HFFc6 (cell line): ENCODE data around the gene PTPRM. TPM values are rescaled to one million over a fixed set of nuclear protein-coding genes. Genes with fewer than 3 reads are reported as not detected.

ENCODE experiments used
- DNase-seq: peaks from one replicate; pipeline ENCODE4 v3.0.0-alpha.2; 2018
- H3K27ac Mint-ChIP-seq: 2 replicates; pipeline ENCODE4 v1.8.0; 2020; ENCODE audit warnings: mild to moderate bottlenecking, mixed read lengths
- H3K27me3 Mint-ChIP-seq: 2 replicates; pipeline ENCODE4 v1.8.0; 2021; ENCODE audit warnings: mild to moderate bottlenecking, moderate library complexity, mixed read lengths; ENCODE audit not compliant: insufficient read depth
- H3K36me3 Mint-ChIP-seq: 2 replicates; pipeline ENCODE4 v1.8.0; 2021; ENCODE audit warnings: low read depth, mixed read lengths
- H3K4me1 Mint-ChIP-seq: 2 replicates; pipeline ENCODE4 v1.8.0; 2020; ENCODE audit warnings: low read depth, mixed read lengths
- H3K4me3 Mint-ChIP-seq: 2 replicates; pipeline ENCODE4 v1.8.0; 2020; ENCODE audit warnings: mild to moderate bottlenecking, moderate library complexity, mixed read lengths
- H3K9me3 Mint-ChIP-seq: 2 replicates; pipeline ENCODE4 v1.8.0; 2020; ENCODE audit warnings: mild to moderate bottlenecking, mixed read lengths
- CTCF ChIP-seq: fragments of 200-600 bp; sonication (generic); IDR thresholded peaks from 2 replicates; pipeline ENCODE4 v1.5.0; 2021; ENCODE audit warnings: antibody characterized with exemption, mild to moderate bottlenecking
- total RNA-seq, 6 experiments: library from RNA; stranded (reverse); fragmentation: NEBNext Ultra II Directional; extraction: Animal tissue kit (Norgen Biotek cat#: 25700); gene quantifications; 2 replicates in 1 of 6; 3 replicates in 5 of 6; pipeline ENCODE4 v1.2.3, GENCODE V29; 2021

PTPRM gene
- total RNA-seq, 6 experiments from 2014 or later, result 39.4 to 49.8 (median 43.8) TPM

DNA sequence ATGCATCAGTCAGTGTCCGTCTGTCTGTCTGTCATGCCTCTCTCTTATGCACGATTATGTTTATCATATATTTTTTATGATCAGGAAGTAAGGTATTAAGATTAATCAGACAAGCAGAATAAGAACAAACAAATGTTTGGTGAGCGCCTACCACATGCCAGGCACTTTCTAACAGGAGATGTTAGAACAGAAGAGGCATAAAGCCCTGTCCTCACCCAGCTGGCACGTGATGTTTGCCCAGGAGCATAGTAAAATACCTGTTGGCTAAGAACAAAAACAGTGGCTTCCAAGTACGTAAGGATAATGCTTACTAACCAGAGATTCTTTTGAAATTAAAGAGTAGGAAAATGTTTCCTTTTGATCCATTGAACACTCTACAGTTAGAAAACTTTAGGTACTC is 661.9 kb downstream of the PTPRM start:
- H3K9me3 Mint-ChIP-seq, result peaks cover 5% of the 10 kb centered on the region; the same call in 1 of the 2 replicates
- no peak for DNase-seq
- H3K4me1 Mint-ChIP-seq, result no peaks in the 10 kb centered on the region
- no peaks in the 10 kb centered on the region for H3K27me3 Mint-ChIP-seq
- H3K27ac Mint-ChIP-seq, result no peak overlapping the region
- peaks cover 6% of the 10 kb centered on the region for H3K36me3 Mint-ChIP-seq
- no peak overlapping the region for H3K4me3 Mint-ChIP-seq
- no peak for TF ChIP-seq CTCF

GRCh38 chr18:8229787-8230186 is 662.7 kb downstream of the PTPRM start:
- Mint-ChIP-seq H3K4me1 (no peaks in the 10 kb centered on the region), H3K27ac (no peak overlapping the region), H3K4me3 (no peak overlapping the region), H3K27me3 (no peaks in the 10 kb centered on the region), H3K36me3 (peaks cover 12% of the 10 kb centered on the region), H3K9me3 (peaks cover 5% of the 10 kb centered on the region; the same call in 1 of the 2 replicates)
- no peak for TF ChIP-seq CTCF
- DNase-seq, result no peak

DNA sequence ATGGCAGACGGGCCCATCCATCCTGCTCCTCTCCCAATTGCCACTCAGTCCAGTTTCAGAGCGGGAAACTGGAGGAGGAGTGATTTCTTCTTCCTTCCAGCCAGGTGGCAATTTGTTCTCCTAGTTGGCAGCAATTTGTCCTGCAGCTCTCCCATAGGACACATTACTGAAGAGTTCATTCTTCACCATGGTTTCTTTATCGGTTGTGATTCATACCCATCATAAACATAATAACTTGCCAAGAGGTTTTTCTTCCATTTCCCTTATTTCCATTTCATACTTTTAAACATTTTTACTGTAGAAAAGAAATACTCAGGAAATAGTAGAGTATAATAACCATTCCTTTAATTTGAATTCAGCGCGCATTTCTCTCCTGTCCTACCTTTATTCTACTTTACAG is 664.2 kb downstream of the PTPRM start:
- H3K4me1 Mint-ChIP-seq, result no peaks in the 10 kb centered on the region
- TF ChIP-seq CTCF, result no peak
- no peak overlapping the region for H3K4me3 Mint-ChIP-seq
- DNase-seq, result no peak
- peaks cover 6% of the 10 kb centered on the region; the same call in 1 of the 2 replicates for H3K36me3 Mint-ChIP-seq
- H3K27me3 Mint-ChIP-seq, result no peaks in the 10 kb centered on the region
- H3K27ac Mint-ChIP-seq, result no peak overlapping the region
- peaks cover 5% of the 10 kb centered on the region; the same call in 1 of the 2 replicates for H3K9me3 Mint-ChIP-seq

DNA sequence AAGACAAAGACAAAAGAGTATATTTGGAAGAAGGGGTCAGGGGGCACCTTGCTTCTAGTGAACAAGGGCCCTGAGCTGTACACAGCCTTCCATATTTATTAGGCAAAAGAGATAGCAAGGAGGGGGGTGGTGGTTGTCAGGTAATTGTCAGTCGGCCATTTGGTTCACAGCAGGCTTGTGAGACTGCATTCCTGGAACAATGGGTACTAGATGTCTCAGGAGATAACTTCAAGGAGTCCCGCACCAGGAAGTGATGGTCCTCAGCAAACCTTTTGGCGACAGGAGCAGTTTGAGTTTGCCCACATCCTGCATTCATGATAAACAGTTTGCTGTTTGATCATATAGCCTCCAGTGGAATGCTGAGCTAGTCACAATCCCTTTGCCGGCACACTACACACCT is 665.7 kb downstream of the PTPRM start:
- Mint-ChIP-seq H3K27me3 (no peaks in the 10 kb centered on the region), H3K27ac (no peak overlapping the region), H3K4me3 (no peak overlapping the region), H3K9me3 (no peaks in the 10 kb centered on the region), H3K36me3 (peaks cover 6% of the 10 kb centered on the region; the same call in 1 of the 2 replicates), H3K4me1 (no peaks in the 10 kb centered on the region)
- TF ChIP-seq CTCF, result no peak
- no peak for DNase-seq

DNA sequence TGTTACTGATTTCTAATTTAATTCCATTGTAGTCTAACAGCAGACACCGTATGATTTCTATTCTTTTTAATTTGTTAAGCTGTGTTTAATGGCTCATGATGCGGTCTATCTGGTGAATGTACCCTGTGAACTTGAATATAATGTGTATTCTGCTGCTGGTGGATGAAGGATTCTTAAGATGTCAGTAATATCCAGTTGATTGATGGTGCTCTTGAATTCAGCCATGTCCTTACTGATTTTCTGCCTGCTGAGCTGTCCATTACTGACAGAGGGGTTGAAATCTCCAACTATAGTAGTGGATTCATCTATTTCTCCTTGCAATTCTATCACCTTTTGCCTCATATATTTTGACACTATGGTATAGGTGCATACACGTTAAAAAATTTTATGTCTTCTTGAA is 668.8 kb downstream of the PTPRM start:
- no peak for DNase-seq
- no peaks in the 10 kb centered on the region; the same call in 1 of the 2 replicates for H3K27me3 Mint-ChIP-seq
- peaks cover 6% of the 10 kb centered on the region; the same call in 1 of the 2 replicates for H3K36me3 Mint-ChIP-seq
- H3K9me3 Mint-ChIP-seq, result no peaks in the 10 kb centered on the region
- no peak overlapping the region for H3K4me3 Mint-ChIP-seq
- H3K27ac Mint-ChIP-seq, result no peak overlapping the region
- no peaks in the 10 kb centered on the region for H3K4me1 Mint-ChIP-seq
- no peak for TF ChIP-seq CTCF

DNA sequence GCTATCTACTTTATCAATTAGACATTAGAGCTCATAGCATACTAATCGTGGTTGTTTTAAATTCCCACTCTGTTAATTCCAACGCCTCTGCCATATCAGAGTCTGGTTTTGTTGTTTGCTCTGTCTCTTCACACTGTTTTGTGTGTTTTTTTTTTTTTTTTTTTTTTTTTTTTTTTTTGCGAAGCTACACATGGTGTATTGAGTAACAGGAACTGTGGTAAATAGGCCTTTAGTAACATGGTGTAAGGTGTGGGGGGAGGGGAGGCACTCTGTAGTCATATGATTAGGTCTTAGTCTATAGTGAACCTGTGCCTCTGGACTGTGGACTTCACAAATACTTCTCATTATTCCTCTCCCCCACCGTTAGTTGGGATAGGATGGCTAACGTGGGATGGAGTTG is 671.4 kb downstream of the PTPRM start:
- no peak overlapping the region for H3K4me3 Mint-ChIP-seq
- H3K27me3 Mint-ChIP-seq, result no peaks in the 10 kb centered on the region; the same call in 1 of the 2 replicates
- H3K9me3 Mint-ChIP-seq, result no peaks in the 10 kb centered on the region
- TF ChIP-seq CTCF, result no peak
- H3K4me1 Mint-ChIP-seq, result peaks cover 6% of the 10 kb centered on the region; the same call in 1 of the 2 replicates
- no peak for DNase-seq
- no peak overlapping the region for H3K27ac Mint-ChIP-seq
- H3K36me3 Mint-ChIP-seq, result peaks cover 6% of the 10 kb centered on the region; the same call in 1 of the 2 replicates
